Retina (tissue), 1 donor: ENCODE results near the gene SLC25A26.
"Not testable (repeated sequence)": the region's sequence is repeated elsewhere in the genome, so short reads cannot be mapped to it uniquely, and the experiment has no call there.

Source experiments
- DNase-seq: peaks from one replicate; pipeline ENCODE4 v3.0.0-alpha.2; 2016

The SLC25A26 gene

GRCh38 chr3:66415867-66416428 lies 195.1 kb downstream of the SLC25A26 start:
- no peak for DNase-seq

- DNase-seq: no peak
These were observed 195.9 kb downstream of the SLC25A26 start for GRCh38 chr3:66416556-66417304.

- DNase-seq: no peak
These were observed 197.7 kb downstream of the SLC25A26 start for GRCh38 chr3:66418475-66418931.

- no peak for DNase-seq
These were observed 198.2 kb downstream of the SLC25A26 start for GRCh38 chr3:66419036-66419435.

- not testable (repeated sequence) for DNase-seq
These were observed 200.3 kb downstream of the SLC25A26 start for GRCh38 chr3:66421144-66421543.

- DNase-seq: not testable (repeated sequence)
These were observed 201.1 kb downstream of the SLC25A26 start for GRCh38 chr3:66421893-66422292.

- no peak for DNase-seq
These were observed 203.0 kb downstream of the SLC25A26 start for GRCh38 chr3:66423791-66424190.

- no peak for DNase-seq
These were observed 204.2 kb downstream of the SLC25A26 start for GRCh38 chr3:66425032-66425431.

- DNase-seq: no peak
These were observed 204.8 kb downstream of the SLC25A26 start for GRCh38 chr3:66425576-66426114.

GRCh38 chr3:66426135-66426534 lies 205.3 kb downstream of the SLC25A26 start:
- DNase-seq: no peak

- DNase-seq: no peak
These were observed 206.6 kb downstream of the SLC25A26 start for GRCh38 chr3:66427352-66427751.

GRCh38 chr3:66427951-66428474 lies 207.2 kb downstream of the SLC25A26 start:
- DNase-seq: no peak
